AG04449 (cell line): ENCODE measurements around the gene MAD1L1.

Experiments used
- CTCF ChIA-PET: fragments of 350-600 bp; formaldehyde crosslinking; extraction: SDS; loops from one replicate; lab custom pipeline; 2021; ENCODE audit warnings: antibody characterized with exemption; lab: Yijun Ruan, JAX
- POLR2A ChIA-PET: fragments of 400-600, 350-600 bp; formaldehyde crosslinking; extraction: SDS; loops from one replicate; lab custom pipeline; 2020; ENCODE audit warnings: antibody characterized with exemption, inconsistent platforms; lab: Yijun Ruan, JAX
- DNase-seq: peaks from one replicate; pipeline ENCODE4 v3.0.0-alpha.2; 2010; ENCODE audit warnings: low read depth, low spot score
- H3K4me3 ChIP-seq: 2 replicates; pipeline ENCODE4 v1.5.1; 2011; ENCODE audit warnings: low read depth, mild to moderate bottlenecking, control low read depth, low read length
- TF ChIP-seq, protein P1 (sequence below): IDR thresholded peaks from one replicate; pipeline ENCODE4 v1.5.1; 2011; ENCODE audit warnings: mild to moderate bottlenecking, moderate library complexity, low read length, control low read depth, inconsistent platforms; ENCODE audit not compliant: insufficient read depth; ENCODE audit errors: missing control alignments

Gene MAD1L1

GRCh38 chr7:1954366-1955004 lies 278.3 kb downstream of the MAD1L1 start:
- ChIA-PET POLR2A (no interaction called here), CTCF (interaction anchor here (1.7 to 2.5 kb wide), 3 partner anchors 8 to 255 kb away, joined by 3 to 10 read pairs (median 5); no protein-coding TSS in a partner anchor)
- H3K4me3 ChIP-seq = no peak overlapping the region
- no peak for DNase-seq
- TF ChIP-seq, protein P1, sequence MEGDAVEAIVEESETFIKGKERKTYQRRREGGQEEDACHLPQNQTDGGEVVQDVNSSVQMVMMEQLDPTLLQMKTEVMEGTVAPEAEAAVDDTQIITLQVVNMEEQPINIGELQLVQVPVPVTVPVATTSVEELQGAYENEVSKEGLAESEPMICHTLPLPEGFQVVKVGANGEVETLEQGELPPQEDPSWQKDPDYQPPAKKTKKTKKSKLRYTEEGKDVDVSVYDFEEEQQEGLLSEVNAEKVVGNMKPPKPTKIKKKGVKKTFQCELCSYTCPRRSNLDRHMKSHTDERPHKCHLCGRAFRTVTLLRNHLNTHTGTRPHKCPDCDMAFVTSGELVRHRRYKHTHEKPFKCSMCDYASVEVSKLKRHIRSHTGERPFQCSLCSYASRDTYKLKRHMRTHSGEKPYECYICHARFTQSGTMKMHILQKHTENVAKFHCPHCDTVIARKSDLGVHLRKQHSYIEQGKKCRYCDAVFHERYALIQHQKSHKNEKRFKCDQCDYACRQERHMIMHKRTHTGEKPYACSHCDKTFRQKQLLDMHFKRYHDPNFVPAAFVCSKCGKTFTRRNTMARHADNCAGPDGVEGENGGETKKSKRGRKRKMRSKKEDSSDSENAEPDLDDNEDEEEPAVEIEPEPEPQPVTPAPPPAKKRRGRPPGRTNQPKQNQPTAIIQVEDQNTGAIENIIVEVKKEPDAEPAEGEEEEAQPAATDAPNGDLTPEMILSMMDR = peak; percentile 16

DNA sequence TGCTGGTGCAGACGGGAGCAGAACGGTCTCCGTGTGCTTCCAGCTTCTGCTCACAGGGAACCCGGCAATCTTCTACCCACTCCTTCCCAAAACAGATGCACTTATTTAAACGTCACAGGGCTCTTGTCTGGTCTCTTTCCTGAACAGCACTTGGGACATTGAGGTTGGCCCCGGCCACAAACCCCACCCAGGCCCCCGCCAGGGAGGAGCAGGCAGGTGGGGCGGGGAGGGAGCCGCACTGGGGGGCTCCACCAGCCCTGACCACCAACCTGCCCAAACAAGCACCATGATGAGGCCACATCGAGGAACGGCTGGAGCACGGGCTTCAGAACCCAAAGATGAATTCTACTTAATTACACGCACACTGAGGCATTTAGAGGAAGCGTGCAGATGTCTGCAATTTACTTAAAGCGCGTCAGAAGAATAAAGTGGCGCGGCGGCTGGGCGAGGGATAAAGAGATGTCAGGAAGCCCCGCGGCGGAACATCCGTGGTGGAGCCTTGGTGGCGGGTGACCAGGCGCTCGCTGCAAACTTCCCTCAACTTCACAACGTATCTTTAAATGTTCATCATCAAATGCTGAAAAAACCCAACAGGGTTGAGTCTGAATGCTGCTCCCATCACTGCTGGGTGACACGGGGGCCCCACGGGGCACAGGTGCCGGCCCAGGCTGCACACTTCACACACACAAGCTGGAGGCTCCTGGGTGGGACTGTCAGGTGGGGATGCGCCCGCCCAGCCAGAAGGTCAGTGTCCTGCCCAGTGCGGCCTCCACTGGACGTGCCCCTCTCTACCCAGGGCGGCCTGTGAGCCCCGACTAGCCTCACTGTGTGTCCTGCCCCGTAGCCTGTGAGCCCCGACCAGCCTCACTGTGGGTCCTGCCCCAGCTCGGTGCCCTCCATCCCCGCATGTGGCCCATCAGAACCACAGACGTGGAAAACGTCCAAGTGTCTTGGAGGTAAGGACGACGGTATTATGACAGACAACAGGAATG lies 279.2 kb downstream of the MAD1L1 start:
- POLR2A ChIA-PET = no interaction called here
- H3K4me3 ChIP-seq = no peak overlapping the region
- no peak for DNase-seq
- CTCF ChIA-PET = interaction anchor here (1.7 to 2.5 kb wide), 3 partner anchors 9 to 256 kb away, joined by 3 to 10 read pairs (median 5); no protein-coding TSS in a partner anchor
- TF ChIP-seq, protein P1 = no peak

GRCh38 chr7:1952781-1953180 lies 280.0 kb downstream of the MAD1L1 start:
- TF ChIP-seq, protein P1 = no peak
- ChIA-PET CTCF (interaction anchor here (1.7 kb wide), 1 partner anchor 10 kb away, joined by 3 read pairs; no protein-coding TSS in a partner anchor), POLR2A (no interaction called here)
- H3K4me3 ChIP-seq = no peak overlapping the region
- DNase-seq = no peak

GRCh38 chr7:1952169-1952760 lies 280.5 kb downstream of the MAD1L1 start:
- no peak overlapping the region for H3K4me3 ChIP-seq
- DNase-seq = no peak
- TF ChIP-seq, protein P1 = no peak
- ChIA-PET CTCF (interaction anchor here (1.0 kb wide), 1 partner anchor 26 kb away, joined by 3 read pairs; no protein-coding TSS in a partner anchor), POLR2A (no interaction called here)

DNA sequence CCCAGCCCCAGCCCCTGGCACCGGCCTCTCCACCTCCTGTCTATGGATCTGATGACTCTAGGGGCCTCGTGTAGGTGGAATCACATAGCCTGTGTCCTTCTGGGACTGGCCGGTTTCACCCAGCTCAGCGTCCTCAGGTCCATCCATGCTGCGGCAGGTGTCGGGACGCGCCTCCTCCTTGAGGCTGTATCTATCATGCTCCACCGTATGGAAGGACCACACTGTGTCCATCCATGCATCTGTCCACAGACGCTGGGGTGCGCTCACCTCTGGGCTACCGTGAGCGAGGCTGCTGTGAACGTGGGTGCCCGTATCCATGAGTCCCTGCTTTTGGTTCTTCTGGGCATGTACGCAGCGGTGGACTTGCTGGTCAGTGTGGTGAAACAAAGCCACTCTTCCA lies 281.1 kb downstream of the MAD1L1 start:
- no peak for DNase-seq
- H3K4me3 ChIP-seq = no peak overlapping the region
- ChIA-PET CTCF (interaction anchor here (1.0 kb wide), 1 partner anchor 25 kb away, joined by 3 read pairs; no protein-coding TSS in a partner anchor), POLR2A (no interaction called here)
- TF ChIP-seq, protein P1 = no peak
